Measurements from ENCODE around the gene SPSB2.
"Not testable (repeated sequence)": the region's sequence is repeated elsewhere in the genome, so short reads cannot be mapped to it uniquely, and the experiment has no call there.

Gene SPSB2

GRCh38 chr12:6915789-6916285, 42.7 kb upstream of the SPSB2 start:
- no peak for DNase-seq (ENCODE audit: extremely low read depth, low read depth)
- TF ChIP-seq CTCF (IDR thresholded peaks at IDR 0.05; ENCODE audit: low read depth, low read length) = no peak

- no peak for DNase-seq (ENCODE audit: extremely low read depth, low read depth)
- TF ChIP-seq CTCF (IDR thresholded peaks at IDR 0.05; ENCODE audit: low read depth, low read length) = no peak
Observed at GRCh38 chr12:6914947-6915788, 42.1 kb upstream of the SPSB2 start.

GRCh38 chr12:6914246-6914946, 41.3 kb upstream of the SPSB2 start, which contains the start of gene ENO2:
Gene ENO2 (plus strand): TSS chr12:6914580. CDS start chr12:6915833, 1,253 bp downstream.
- TF ChIP-seq CTCF (IDR thresholded peaks at IDR 0.05; ENCODE audit: low read depth, low read length) = no peak

GRCh38 chr12:6912164-6912935, 39.2 kb upstream of the SPSB2 start:
- DNase-seq (ENCODE audit: extremely low read depth, low read depth) = no peak
- TF ChIP-seq CTCF (IDR thresholded peaks at IDR 0.05; ENCODE audit: low read depth, low read length) = no peak

More at GRCh38 chr12:6914246-6914946, 41.3 kb upstream of the SPSB2 start, which contains the start of gene ENO2:
- DNase-seq (ENCODE audit: extremely low read depth, low read depth) = no peak

- no peak for DNase-seq (ENCODE audit: extremely low read depth, low read depth)
Observed at GRCh38 chr12:6909421-6910145, 36.5 kb upstream of the SPSB2 start.

GRCh38 chr12:6908141-6908540, 35.0 kb upstream of the SPSB2 start:
- not testable (repeated sequence) for DNase-seq (ENCODE audit: extremely low read depth, low read depth)

More at GRCh38 chr12:6909421-6910145, 36.5 kb upstream of the SPSB2 start:
- TF ChIP-seq CTCF (IDR thresholded peaks at IDR 0.05; ENCODE audit: low read depth, low read length) = no peak
